ENCODE results near the gene CARD8.

Gene CARD8

GRCh38 chr19:48171710-48172109 lies 84.0 kb downstream of the CARD8 start:
- no peak for DNase-seq (ENCODE audit: low read depth)
- no peak for TF ChIP-seq CTCF (IDR thresholded peaks at IDR 0.05; ENCODE audit: insufficient read depth, low read depth, low read length, missing control alignments)
- H3K4me3 ChIP-seq (ENCODE audit: low read depth, low read length): no peak overlapping the region

GRCh38 chr19:48170817-48171347 lies 84.8 kb downstream of the CARD8 start:
- H3K4me3 ChIP-seq (ENCODE audit: low read depth, low read length): peak overlapping the region; percentile 89
- no peak for DNase-seq (ENCODE audit: low read depth)
- TF ChIP-seq CTCF (IDR thresholded peaks at IDR 0.05; ENCODE audit: insufficient read depth, low read depth, low read length, missing control alignments): no peak

GRCh38 chr19:48169939-48170803 lies 85.5 kb downstream of the CARD8 start, which contains the start of the genes LIG1 and ZSWIM9:
LIG1 (minus strand) TSS chr19:48170344; CDS start chr19:48165566, 4,778 bp downstream.
ZSWIM9 (plus strand) TSS chr19:48170680; CDS start chr19:48171803, 1,123 bp downstream.
- peak within 1 kb of the TSS; percentile 89 for H3K4me3 ChIP-seq (ENCODE audit: low read depth, low read length)
- peak; percentile 96 for DNase-seq (ENCODE audit: low read depth)
- TF ChIP-seq CTCF (IDR thresholded peaks at IDR 0.05; ENCODE audit: insufficient read depth, low read depth, low read length, missing control alignments): no peak

GRCh38 chr19:48169578-48169938 lies 86.2 kb downstream of the CARD8 start:
- peak overlapping the region; percentile 89 for H3K4me3 ChIP-seq (ENCODE audit: low read depth, low read length)
- no peak for TF ChIP-seq CTCF (IDR thresholded peaks at IDR 0.05; ENCODE audit: insufficient read depth, low read depth, low read length, missing control alignments)
- DNase-seq (ENCODE audit: low read depth): peak; percentile 91

- no peak for DNase-seq (ENCODE audit: low read depth)
- no peak overlapping the region for H3K4me3 ChIP-seq (ENCODE audit: low read depth, low read length)
- TF ChIP-seq CTCF (IDR thresholded peaks at IDR 0.05; ENCODE audit: insufficient read depth, low read depth, low read length, missing control alignments): no peak
These were observed 87.0 kb downstream of the CARD8 start for GRCh38 chr19:48168689-48169088.

GRCh38 chr19:48158210-48158790 lies 97.4 kb downstream of the CARD8 start:
- DNase-seq (ENCODE audit: low read depth): no peak
- TF ChIP-seq CTCF (IDR thresholded peaks at IDR 0.05; ENCODE audit: insufficient read depth, low read depth, low read length, missing control alignments): no peak
- no peak overlapping the region for H3K4me3 ChIP-seq (ENCODE audit: low read depth, low read length)
